Endothelial cell of umbilical vein (primary cell): Measurements from ENCODE around the gene NCS1.

Experiments
- JUN ChIP-seq: IDR thresholded peaks from 2 replicates; pipeline ENCODE4 v1.6.1; 2011; ENCODE audit warnings: borderline replicate concordance, low read depth; ENCODE audit not compliant: insufficient read length, insufficient read depth
- TF ChIP-seq, protein P1 (sequence below), 2 donors: IDR thresholded peaks; 1 replicate in 1 of 2; 2 replicates in 1 of 2; pipeline ENCODE4 v1.5.1; 2011; ENCODE audit warnings: low read length in 2 of 2, mild to moderate bottlenecking in 2 of 2, moderate library complexity in 2 of 2, control low read depth in 1 of 2, inconsistent platforms in 1 of 2, low read depth in 1 of 2; ENCODE audit not compliant: insufficient read depth in 1 of 2; ENCODE audit errors: extremely low read depth in 1 of 2

DNA sequence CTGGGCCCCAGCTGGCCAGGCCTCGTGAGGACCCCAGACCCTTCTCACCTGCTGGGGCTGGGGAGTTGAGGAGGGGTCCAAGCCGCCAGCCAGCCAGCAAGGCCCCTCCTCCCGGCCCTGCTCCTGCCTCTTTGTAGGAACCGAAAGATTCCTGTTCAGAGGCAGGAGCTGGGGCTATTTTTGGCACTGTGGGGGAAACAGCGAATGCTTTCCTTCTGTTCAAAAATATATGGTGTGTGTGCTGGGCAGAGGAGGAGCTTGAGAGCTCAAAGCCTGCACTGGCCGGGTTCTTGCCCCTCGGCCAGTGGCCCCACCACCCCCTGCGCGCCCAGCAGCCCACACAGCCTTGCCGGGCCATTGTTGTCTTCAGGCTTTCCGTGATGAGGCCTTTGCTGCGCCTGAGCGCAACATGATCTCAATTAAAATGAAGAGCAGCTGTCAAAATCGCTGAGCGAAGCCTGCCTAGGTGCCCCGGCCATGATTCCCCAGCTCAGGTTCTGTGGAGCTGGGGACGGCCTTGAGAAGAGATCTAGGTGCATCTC lies 13.4 kb downstream of the NCS1 start:
- TF ChIP-seq, protein P1, sequence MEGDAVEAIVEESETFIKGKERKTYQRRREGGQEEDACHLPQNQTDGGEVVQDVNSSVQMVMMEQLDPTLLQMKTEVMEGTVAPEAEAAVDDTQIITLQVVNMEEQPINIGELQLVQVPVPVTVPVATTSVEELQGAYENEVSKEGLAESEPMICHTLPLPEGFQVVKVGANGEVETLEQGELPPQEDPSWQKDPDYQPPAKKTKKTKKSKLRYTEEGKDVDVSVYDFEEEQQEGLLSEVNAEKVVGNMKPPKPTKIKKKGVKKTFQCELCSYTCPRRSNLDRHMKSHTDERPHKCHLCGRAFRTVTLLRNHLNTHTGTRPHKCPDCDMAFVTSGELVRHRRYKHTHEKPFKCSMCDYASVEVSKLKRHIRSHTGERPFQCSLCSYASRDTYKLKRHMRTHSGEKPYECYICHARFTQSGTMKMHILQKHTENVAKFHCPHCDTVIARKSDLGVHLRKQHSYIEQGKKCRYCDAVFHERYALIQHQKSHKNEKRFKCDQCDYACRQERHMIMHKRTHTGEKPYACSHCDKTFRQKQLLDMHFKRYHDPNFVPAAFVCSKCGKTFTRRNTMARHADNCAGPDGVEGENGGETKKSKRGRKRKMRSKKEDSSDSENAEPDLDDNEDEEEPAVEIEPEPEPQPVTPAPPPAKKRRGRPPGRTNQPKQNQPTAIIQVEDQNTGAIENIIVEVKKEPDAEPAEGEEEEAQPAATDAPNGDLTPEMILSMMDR (IDR thresholded peaks at IDR 0.05; ENCODE audit: extremely low read depth in 1 of 2, insufficient read depth in 1 of 2, low read depth in 1 of 2, low read length in 2 of 2): no peak
- TF ChIP-seq JUN: no peak
